Hepatocyte (in vitro differentiated cells): ENCODE measurements around the gene TGM2. TPM values are rescaled to one million over a fixed set of nuclear protein-coding genes. Genes with fewer than 3 reads are reported as not detected.

Experiments used
- DNase-seq: peaks from one replicate; pipeline ENCODE4 v3.0.0-alpha.2; 2016; ENCODE audit warnings: low spot score
- H2AFZ ChIP-seq: fragments of 200-600 bp; sonication (generic); 2 replicates; pipeline ENCODE4 v1.6.0; 2016; ENCODE audit warnings: antibody characterized with exemption, mild to moderate bottlenecking
- H3K27ac ChIP-seq: fragments of 200-600 bp; sonication (generic); 2 replicates; pipeline ENCODE4 v1.5.1; 2016; ENCODE audit warnings: mild to moderate bottlenecking
- H3K27me3 ChIP-seq: fragments of 200-600 bp; sonication (generic); 2 replicates; pipeline ENCODE4 v1.6.1; 2016
- H3K36me3 ChIP-seq: fragments of 200-600 bp; sonication (generic); replicated peaks from 2 replicates; pipeline ENCODE4 v1.5.1; 2016; ENCODE audit warnings: low read depth; ENCODE audit not compliant: insufficient read depth
- H3K4me1 ChIP-seq: fragments of 200-600 bp; sonication (generic); 2 replicates; pipeline ENCODE4 v1.5.1; 2016; ENCODE audit warnings: mild to moderate bottlenecking, moderate library complexity; ENCODE audit not compliant: insufficient read depth
- H3K4me2 ChIP-seq: fragments of 200-600 bp; sonication (generic); 2 replicates; pipeline ENCODE4 v1.6.0; 2016
- H3K4me3 ChIP-seq: fragments of 200-600 bp; sonication (generic); 2 replicates; pipeline ENCODE4 v1.5.1; 2016; ENCODE audit warnings: mild to moderate bottlenecking
- H3K79me2 ChIP-seq: fragments of 200-600 bp; sonication (generic); 2 replicates; pipeline ENCODE4 v1.6.0; 2017; ENCODE audit warnings: mild to moderate bottlenecking
- H3K9me2 ChIP-seq: fragments of 200-600 bp; sonication (generic); replicated peaks from 2 replicates; pipeline ENCODE4 v1.6.0; 2017; ENCODE audit warnings: mild to moderate bottlenecking; ENCODE audit not compliant: insufficient read depth
- H3K9me3 ChIP-seq: fragments of 200-600 bp; sonication (generic); 2 replicates; pipeline ENCODE4 v1.5.1; 2016; ENCODE audit warnings: low read depth, mild to moderate bottlenecking
- H4K20me1 ChIP-seq: fragments of 200-600 bp; sonication (generic); 2 replicates; pipeline ENCODE4 v1.6.0; 2016; ENCODE audit warnings: mild to moderate bottlenecking; ENCODE audit not compliant: insufficient read depth, poor library complexity, severe bottlenecking
- CTCF ChIP-seq: fragments of 200-600 bp; sonication (generic); IDR thresholded peaks from 2 replicates; pipeline ENCODE4 v1.5.1; 2016; ENCODE audit warnings: antibody characterized with exemption, mild to moderate bottlenecking; ENCODE audit not compliant: poor library complexity
- EZH2 ChIP-seq: fragments of 200-600 bp; sonication (generic); IDR thresholded peaks from 2 replicates; pipeline ENCODE4 v1.6.1; 2016; ENCODE audit warnings: antibody characterized with exemption, mild to moderate bottlenecking, borderline replicate concordance
- EZH2phosphoT487 ChIP-seq: fragments of 200-600 bp; sonication (generic); IDR thresholded peaks from one replicate; pipeline ENCODE4 v1.6.1; 2018; ENCODE audit warnings: antibody characterized with exemption, mild to moderate bottlenecking, low read depth, moderate library complexity; ENCODE audit not compliant: unreplicated experiment, severe bottlenecking
- WGBS: methylation state at CpG from one replicate; pipeline ENCODE4 v1.1.6; 2016; ENCODE audit warnings: low lambda C conversion rate; ENCODE audit errors: missing lambda C conversion rate; 5-methylcytosine and 5-hydroxymethylcytosine counted together
- polyA plus RNA-seq: library from polyadenylated mRNA; unstranded; fragments of >200 nt; fragmentation: Nextera tagmentation; extraction: Ambion mirVana; gene quantifications from 2 replicates; pipeline ENCODE4 v1.2.1, GENCODE V29; 2016
- total RNA-seq: library from RNA; depleted of rRNA; stranded (reverse); fragments of >200 nt; gene quantifications from 2 replicates; pipeline ENCODE4 v1.2.3, GENCODE V29; 2014

TGM2 gene
- total and polyA plus RNA-seq, 2 experiments from 2014 or later, result 85.8 to 133 TPM

DNA sequence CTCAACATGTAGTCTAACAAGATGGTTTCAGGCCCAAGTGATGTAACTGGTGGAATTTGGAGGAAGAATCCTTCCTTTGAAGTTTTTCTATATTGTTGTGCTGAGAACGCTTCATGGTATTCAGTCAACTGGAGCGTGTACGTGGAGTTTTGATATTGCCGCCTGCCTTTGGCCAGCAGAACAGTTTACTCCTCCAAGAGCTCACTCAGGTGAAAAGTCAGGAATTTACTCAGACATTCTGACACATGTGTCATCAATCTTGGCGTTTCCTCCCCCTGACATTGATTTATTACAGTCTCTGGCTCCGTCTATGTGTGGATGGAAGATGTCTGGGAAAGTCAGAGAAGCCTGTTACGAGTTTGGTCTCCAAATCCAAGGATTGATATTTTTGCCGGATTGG is 19.0 kb upstream of the TGM2 start:
- Histone ChIP-seq H3K4me1 (no peaks in the 10 kb centered on the region), H3K79me2 (no peaks in the 10 kb centered on the region), H3K4me3 (no peak overlapping the region), H2AFZ (no peak overlapping the region), H4K20me1 (no peaks in the 10 kb centered on the region), H3K27me3 (no peaks in the 10 kb centered on the region), H3K4me2 (no peak overlapping the region), H3K36me3 (no peaks in the 10 kb centered on the region), H3K27ac (no peak overlapping the region), H3K9me3 (no peaks in the 10 kb centered on the region), H3K9me2 (no peaks in the 10 kb centered on the region)
- TF ChIP-seq EZH2 (no peak), CTCF (no peak), EZH2phosphoT487 (no peak)
- WGBS, result 46% methylated on average over 8 of the region's 8 CpGs
- no peak for DNase-seq

DNA sequence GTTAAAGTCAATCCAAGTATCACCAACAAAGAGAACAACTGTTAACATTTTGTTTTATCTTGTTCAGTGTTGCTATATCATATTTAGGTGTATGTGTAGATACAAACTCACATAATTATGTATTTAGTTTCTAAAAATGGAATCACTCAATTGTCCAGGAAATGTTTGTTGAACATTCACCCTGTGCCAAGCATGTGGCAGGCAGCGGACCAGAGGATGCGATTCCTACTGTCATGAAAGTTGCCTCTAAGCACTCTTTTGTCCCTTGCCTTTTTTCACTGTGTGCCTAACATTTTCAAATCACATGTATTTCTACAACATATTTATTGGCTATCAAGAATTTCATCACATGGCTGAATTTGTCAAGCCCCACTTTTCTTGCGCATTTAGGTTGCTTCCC is 16.9 kb upstream of the TGM2 start:
- no peak overlapping the region for H2AFZ ChIP-seq
- no peak overlapping the region for H3K4me3 ChIP-seq
- no peaks in the 10 kb centered on the region for H4K20me1 ChIP-seq
- H3K9me3 ChIP-seq, result no peaks in the 10 kb centered on the region
- TF ChIP-seq CTCF (no peak), EZH2phosphoT487 (no peak), EZH2 (no peak)
- H3K27me3 ChIP-seq, result no peaks in the 10 kb centered on the region
- H3K36me3 ChIP-seq, result no peaks in the 10 kb centered on the region
- WGBS, result 91% methylated on average over 3 of the region's 3 CpGs
- peak overlapping the region; percentile 27 for H3K27ac ChIP-seq
- no peaks in the 10 kb centered on the region for H3K9me2 ChIP-seq
- no peak overlapping the region for H3K4me2 ChIP-seq
- no peaks in the 10 kb centered on the region for H3K4me1 ChIP-seq
- no peak for DNase-seq
- no peaks in the 10 kb centered on the region for H3K79me2 ChIP-seq

DNA sequence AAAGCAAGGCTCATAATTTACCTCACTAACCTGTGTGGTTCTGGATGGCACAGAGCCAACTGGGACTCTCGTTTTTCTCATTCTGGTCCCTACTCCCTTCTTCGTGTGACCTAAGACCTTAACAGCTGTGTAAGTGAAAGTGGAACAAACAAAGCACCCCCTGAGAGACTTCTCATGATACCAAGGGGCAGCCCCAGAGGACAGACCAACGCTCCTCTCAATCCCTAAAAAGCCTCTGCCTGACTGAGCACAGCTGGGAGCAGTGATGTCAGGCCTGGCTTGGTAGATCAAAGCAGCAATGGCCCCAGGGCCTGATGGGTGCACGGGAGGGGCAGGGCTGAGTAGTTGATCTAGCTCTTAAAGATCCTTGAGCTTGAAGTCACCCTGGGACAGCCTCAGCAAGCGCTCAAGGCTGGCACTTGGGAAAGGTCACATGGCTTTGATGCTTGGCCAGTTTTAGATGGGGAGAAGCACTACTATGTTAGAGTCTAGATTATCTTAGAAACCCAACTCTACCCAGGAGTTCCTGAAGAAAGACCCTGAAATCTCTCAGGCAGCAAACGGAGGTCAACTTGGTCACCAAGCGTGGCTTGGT is 16.2 kb upstream of the TGM2 start:
- DNase-seq, result no peak
- Histone ChIP-seq H3K79me2 (no peaks in the 10 kb centered on the region), H3K9me3 (no peaks in the 10 kb centered on the region), H3K27ac (peak overlapping the region; percentile 27), H3K9me2 (no peaks in the 10 kb centered on the region), H3K4me3 (no peak overlapping the region), H2AFZ (no peak overlapping the region), H3K4me1 (no peaks in the 10 kb centered on the region), H3K4me2 (no peak overlapping the region), H3K36me3 (no peaks in the 10 kb centered on the region), H4K20me1 (no peaks in the 10 kb centered on the region), H3K27me3 (no peaks in the 10 kb centered on the region)
- TF ChIP-seq CTCF (no peak), EZH2 (no peak), EZH2phosphoT487 (no peak)
- 72% methylated on average over 7 of the region's 7 CpGs for WGBS
